Vagina (tissue), 2 donors: ENCODE data around the gene LRRC72.

Source experiments
- POLR2A ChIP-seq, 2 donors: fragments of 450-650 bp; IDR thresholded peaks; one replicate each; pipeline ENCODE4 v1.6.1; 2017; ENCODE audit warnings: antibody characterized with exemption in 2 of 2, mild to moderate bottlenecking in 2 of 2, moderate library complexity in 2 of 2
- TF ChIP-seq, protein P1 (sequence below), 3 experiments: fragments of 450-650 bp in 2 of 3; fragments of 200-600 bp in 1 of 3; sonication (generic) in 1 of 3; IDR thresholded peaks; one replicate each; pipeline ENCODE4 v1.5.1; 2017 to 2019; ENCODE audit warnings: antibody characterized with exemption in 3 of 3, mild to moderate bottlenecking in 2 of 3, moderate library complexity in 2 of 3

GRCh38 chr7:16561943-16562342 lies 35.3 kb downstream of the LRRC72 start:
- TF ChIP-seq POLR2A (IDR thresholded peaks at IDR 0.05): no peak
- TF ChIP-seq, protein P1, sequence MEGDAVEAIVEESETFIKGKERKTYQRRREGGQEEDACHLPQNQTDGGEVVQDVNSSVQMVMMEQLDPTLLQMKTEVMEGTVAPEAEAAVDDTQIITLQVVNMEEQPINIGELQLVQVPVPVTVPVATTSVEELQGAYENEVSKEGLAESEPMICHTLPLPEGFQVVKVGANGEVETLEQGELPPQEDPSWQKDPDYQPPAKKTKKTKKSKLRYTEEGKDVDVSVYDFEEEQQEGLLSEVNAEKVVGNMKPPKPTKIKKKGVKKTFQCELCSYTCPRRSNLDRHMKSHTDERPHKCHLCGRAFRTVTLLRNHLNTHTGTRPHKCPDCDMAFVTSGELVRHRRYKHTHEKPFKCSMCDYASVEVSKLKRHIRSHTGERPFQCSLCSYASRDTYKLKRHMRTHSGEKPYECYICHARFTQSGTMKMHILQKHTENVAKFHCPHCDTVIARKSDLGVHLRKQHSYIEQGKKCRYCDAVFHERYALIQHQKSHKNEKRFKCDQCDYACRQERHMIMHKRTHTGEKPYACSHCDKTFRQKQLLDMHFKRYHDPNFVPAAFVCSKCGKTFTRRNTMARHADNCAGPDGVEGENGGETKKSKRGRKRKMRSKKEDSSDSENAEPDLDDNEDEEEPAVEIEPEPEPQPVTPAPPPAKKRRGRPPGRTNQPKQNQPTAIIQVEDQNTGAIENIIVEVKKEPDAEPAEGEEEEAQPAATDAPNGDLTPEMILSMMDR (IDR thresholded peaks at IDR 0.05): no peak
